Suprapubic skin (tissue), 4 donors: ENCODE results near the gene SARS2.

Source experiments
- EP300 ChIP-seq: sonication (generic); formaldehyde crosslinking; IDR thresholded peaks from one replicate; pipeline ENCODE4 v1.6.1; 2017; ENCODE audit warnings: antibody characterized with exemption
- POLR2A ChIP-seq, 2 donors: fragments of 450-650 bp; IDR thresholded peaks; one replicate each; pipeline ENCODE4 v1.6.1; 2017; ENCODE audit warnings: antibody characterized with exemption in 2 of 2, mild to moderate bottlenecking in 2 of 2, moderate library complexity in 2 of 2
- POLR2AphosphoS5 ChIP-seq, 3 donors: sonication (generic); formaldehyde crosslinking; IDR thresholded peaks; one replicate each; pipeline ENCODE4 v1.6.1; 2017; ENCODE audit warnings: antibody characterized with exemption in 3 of 3
- TF ChIP-seq, protein P1 (sequence below), 2 donors: fragments of 200-600 bp in 1 of 2; fragments of 450-650 bp in 1 of 2; sonication (generic) in 1 of 2; IDR thresholded peaks; one replicate each; pipeline ENCODE4 v1.5.1; 2016 to 2019; ENCODE audit warnings: antibody characterized with exemption in 2 of 2, mild to moderate bottlenecking in 1 of 2, moderate library complexity in 1 of 2

- TF ChIP-seq, protein P1, sequence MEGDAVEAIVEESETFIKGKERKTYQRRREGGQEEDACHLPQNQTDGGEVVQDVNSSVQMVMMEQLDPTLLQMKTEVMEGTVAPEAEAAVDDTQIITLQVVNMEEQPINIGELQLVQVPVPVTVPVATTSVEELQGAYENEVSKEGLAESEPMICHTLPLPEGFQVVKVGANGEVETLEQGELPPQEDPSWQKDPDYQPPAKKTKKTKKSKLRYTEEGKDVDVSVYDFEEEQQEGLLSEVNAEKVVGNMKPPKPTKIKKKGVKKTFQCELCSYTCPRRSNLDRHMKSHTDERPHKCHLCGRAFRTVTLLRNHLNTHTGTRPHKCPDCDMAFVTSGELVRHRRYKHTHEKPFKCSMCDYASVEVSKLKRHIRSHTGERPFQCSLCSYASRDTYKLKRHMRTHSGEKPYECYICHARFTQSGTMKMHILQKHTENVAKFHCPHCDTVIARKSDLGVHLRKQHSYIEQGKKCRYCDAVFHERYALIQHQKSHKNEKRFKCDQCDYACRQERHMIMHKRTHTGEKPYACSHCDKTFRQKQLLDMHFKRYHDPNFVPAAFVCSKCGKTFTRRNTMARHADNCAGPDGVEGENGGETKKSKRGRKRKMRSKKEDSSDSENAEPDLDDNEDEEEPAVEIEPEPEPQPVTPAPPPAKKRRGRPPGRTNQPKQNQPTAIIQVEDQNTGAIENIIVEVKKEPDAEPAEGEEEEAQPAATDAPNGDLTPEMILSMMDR (IDR thresholded peaks at IDR 0.05), result no peak
- TF ChIP-seq POLR2AphosphoS5 (IDR thresholded peaks at IDR 0.05) (no peak), EP300 (no peak), POLR2A (IDR thresholded peaks at IDR 0.05) (no peak)
These were observed 30.3 kb downstream of the SARS2 start for GRCh38 chr19:38900202-38900629.
